HG03378 (cell line): ENCODE measurements around the gene MUC13.

Experiments
- ATAC-seq: cut with Tn5 transposase; IDR thresholded peaks from one replicate; pipeline ENCODE4 v1.9.1; 2021; ENCODE audit warnings: mild to moderate bottlenecking, moderate library complexity; ENCODE audit not compliant: unreplicated experiment

Gene MUC13

DNA sequence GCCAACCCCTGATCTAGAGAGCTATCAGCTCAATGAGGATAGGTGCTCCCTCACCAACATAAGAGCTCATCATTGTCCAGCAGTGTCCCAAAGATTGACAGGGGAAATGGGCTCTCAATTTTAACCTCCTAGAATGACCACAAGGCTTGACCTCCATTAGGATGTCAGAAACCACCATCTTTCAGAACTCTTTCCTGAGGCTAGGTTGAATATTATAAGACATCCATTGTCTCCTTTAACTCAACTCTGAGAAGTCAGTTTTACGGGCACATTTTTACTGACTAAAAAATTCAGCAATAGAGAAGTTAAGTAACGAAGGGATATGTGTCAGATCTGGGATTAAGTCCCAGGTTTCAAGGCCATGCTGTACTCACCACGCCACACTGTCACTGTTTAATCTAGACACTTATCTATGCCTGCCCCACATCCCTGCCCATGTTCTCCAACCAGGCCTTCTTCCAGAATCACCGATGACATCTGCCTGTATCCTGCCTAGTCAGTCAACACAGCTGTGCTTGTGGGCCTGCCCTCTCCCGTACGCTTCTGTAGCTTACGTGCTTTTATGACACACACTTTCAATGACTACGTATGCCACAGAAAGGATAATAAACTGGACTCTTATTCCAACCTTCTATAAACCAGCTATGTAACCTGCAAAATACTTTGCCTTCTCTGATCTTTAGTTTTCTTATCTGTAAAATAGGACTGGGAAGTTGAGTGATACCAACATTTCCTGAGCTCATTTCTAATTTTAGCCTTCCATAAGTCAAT lies 17.1 kb upstream of the MUC13 start:
- no peak for ATAC-seq

GRCh38 chr3:124950026-124950425 lies 15.5 kb upstream of the MUC13 start:
- ATAC-seq, result no peak

DNA sequence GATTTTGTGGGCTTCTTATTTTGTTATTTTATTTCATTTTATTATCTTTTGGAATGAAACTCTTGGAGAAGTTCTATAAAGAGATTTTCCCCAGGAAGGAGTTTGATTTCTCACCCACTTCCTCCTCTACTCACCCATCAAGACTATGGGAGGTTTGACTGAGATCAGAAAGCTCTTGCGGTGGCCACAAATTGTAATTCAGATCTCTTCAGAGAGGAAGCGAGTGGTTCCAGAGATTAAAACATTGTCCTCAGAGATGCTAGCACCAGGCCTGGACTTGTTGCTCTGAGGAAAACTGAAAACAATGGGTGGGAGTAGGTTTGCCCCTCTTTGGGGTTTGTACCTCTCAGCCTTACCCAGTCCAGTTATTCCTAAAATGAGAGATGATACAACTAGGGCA lies 8.1 kb upstream of the MUC13 start:
- ATAC-seq, result no peak

- ATAC-seq, result no peak
Observed at GRCh38 chr3:124941771-124942170, 7.2 kb upstream of the MUC13 start.

GRCh38 chr3:124939661-124940060 lies 5.1 kb upstream of the MUC13 start:
- ATAC-seq, result no peak

GRCh38 chr3:124938896-124939295 lies 4.3 kb upstream of the MUC13 start:
- no peak for ATAC-seq

- ATAC-seq, result no peak
Observed at GRCh38 chr3:124937049-124937448, 2.5 kb upstream of the MUC13 start.

DNA sequence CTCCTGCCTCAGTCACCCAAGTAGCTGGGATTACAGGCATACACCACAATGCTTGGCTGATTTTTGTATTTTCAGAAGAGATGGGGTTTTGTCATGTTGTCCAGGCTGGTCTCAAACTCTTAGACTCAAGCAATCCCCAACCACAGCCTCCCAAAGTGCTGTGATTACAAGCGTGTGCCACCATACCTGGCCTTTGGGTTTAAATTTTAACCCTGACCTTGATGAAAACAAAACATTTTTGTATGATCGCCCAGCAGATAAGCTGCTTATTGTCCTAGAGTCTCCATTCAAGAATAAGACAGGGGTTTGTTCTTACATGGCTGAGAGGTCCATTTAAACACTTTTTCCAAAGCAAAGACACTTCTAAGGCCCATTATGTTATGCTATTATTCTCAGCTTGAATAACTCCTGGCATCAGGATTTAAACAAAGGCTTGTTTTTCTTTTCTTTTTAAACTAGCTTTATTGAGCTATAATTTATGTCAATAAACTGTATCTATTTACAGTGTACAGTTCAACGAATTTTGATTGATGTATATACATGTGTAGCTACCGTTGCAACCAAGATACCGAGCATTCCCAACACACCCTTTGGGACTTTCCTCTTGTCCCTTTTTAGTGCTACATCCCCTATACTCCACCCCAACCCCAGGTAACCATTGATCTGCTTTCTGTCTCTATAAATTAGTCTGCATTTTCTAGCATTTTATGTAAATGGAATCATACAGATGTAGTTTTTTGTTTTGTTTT lies 1.4 kb upstream of the MUC13 start:
- no peak for ATAC-seq

DNA sequence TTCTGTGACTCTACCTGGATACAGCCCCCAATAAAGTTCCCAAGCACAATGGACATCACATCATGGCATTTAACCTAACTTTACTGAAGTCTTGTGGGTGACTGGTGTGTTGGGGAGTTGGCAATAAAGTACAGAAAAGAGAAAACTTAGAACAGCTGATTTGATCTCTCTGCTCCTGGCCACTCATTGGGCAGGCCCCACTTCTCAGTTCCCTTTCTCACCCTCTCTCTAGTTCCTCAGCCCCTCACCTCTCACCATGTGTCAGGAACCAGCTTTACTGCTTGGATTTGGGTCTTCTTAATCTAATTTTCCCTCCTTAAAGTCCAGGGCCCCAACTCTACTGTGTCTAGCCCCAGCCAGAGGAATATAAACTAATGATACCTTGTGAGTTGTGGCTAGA lies 713 bp upstream of the MUC13 start:
- no peak for ATAC-seq

DNA sequence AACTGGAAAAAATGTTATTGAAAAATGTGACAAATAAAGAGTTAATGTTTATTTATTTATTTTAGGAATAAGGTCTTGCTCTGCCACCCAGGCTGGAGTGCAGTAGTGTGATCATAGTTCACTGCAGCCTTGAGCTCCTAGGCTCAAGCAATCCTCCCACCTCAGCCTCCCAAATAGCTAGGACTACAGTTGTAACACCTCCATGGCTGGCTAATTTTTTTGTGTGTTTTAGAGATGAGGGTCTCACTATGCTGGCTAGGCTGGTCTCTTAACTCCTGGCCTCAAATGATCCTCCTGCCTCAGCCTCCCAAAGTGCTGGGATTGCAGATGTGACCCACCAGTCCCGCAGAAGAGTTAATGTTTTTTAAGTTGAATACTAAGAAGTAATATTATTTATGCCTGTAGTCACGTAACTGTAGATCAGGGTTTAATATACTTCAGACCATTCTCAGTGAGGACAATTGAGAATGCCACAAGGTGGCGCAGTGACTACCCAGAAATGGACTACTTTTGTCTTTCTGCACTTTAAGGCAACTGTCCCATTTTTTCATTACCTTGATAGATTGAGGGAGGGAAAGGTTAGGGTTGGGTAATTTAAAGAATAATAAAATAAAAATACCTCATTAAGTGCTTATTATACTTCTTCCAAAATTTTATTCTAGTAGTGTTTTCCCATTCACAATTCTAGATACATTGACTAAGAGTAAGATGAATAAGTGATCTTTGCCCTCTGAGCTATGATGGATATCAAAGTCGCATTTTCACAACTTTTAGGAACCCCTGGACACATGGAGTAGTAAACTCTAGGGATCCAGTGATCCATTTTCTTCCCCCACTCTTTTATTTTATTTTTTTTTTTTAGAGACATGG lies 6.0 kb downstream of the MUC13 start:
- ATAC-seq, result no peak

GRCh38 chr3:124927574-124928045 lies 6.9 kb downstream of the MUC13 start:
- no peak for ATAC-seq

DNA sequence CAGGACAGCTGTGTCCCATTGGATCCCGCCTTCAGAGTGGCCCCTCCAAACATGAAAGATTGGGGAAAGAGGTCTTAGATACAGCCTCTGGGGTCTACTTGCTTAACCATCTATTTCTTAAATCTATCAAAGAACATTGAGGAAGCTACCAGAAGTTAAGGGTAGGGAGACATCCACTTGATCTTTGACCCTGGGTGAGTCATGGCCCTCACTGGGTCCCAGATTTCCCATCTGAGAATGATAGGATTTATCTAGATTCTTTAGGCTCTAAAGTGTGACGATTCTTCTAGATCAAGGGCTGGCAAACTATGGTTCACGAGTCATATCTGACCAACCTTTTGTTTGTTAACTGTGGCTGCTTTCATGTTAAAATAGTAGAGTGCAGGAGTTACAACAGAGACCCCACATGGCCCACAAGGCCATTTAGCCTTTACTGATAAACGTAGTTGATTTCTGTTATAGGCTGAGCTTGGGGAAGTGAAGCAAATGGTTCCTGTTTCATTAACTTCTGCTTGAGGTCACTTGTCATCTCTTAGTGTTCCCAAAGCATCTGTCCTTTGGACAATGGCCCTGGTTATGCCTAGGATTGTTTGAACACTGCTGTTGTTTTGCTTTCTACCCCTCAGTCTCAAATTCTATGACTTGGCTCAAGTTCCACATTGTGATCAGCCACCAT lies 8.0 kb downstream of the MUC13 start:
- ATAC-seq, result no peak

DNA sequence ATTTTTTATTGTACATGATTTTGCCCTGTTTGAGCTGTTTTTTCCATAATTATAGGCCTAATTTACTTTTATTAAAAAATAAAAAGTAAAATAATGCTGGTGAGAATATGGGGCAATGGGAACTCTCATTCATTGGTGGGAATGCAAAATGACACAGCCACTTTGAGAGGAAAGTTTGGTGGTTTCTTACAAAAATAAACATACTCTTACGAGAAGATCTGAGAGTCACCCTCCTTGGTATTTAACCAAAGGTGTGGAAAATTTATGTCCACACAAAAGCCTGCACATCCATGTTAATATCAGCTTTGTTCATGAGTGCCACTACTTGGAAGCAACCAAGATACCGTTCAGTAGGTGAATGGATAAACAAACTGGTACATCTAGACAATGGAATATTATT lies 9.8 kb downstream of the MUC13 start:
- ATAC-seq, result no peak

- no peak for ATAC-seq
Observed at GRCh38 chr3:124923833-124924232, 10.7 kb downstream of the MUC13 start.

DNA sequence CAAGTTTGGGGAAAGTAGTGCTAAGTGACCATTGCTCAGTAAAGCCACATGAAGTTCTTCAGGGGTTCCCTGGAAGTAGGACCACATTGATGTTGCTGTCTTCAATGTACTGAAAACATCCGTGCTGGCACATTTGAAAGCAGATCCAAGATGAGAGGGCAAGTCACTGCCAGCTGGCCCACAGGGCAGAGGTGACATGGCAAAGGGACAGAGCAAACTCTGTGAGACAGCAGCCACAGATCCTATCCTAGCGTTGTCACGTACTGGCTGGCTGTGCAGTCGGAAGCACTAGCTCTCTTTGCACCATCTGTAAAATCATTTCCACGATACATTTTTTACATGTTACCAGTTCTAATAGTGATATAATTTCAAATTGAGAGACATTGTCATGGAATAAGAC lies 13.8 kb downstream of the MUC13 start:
- ATAC-seq, result no peak

DNA sequence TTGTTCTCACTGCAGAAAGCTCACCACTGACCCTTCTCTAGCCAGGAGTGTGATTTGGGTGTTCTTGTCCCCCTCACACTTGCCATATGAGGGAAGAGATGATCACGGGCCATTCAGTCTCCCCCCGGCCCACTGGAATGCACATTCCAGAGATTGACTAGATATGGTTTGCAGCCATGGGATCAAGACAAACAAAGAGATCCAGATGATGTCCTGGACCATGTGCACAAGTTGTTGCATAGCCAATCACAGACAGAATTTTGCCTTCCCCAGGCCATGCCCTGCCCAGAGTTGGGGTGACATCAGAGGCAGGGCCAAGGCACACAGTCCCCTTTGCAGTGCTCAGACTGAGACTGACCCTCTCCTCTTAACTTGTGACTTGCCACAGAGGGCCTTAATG lies 14.8 kb downstream of the MUC13 start:
- no peak for ATAC-seq

DNA sequence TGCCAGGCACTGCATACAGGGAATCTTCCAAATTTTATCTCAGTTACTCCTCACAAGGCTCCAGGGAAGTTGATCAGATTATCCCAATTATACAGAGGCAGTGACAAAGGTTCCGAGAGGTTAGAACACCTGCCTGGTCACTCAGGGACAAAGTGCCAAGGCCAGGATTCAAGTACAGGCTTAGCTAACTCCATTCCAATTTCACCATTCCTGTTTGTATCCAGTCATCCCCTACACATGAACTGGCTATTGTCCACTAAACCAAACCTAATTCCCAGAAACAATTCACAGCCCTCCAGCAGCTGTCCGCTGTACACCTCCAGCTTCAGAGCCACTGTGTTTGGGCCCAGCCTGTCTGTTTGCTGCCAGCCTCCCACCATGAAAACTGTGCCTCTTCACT lies 16.0 kb downstream of the MUC13 start:
- ATAC-seq, result no peak

GRCh38 chr3:124916837-124917409 lies 17.6 kb downstream of the MUC13 start:
- no peak for ATAC-seq

GRCh38 chr3:124915254-124915653 lies 19.3 kb downstream of the MUC13 start:
- ATAC-seq, result no peak

- ATAC-seq, result no peak
Observed at GRCh38 chr3:124907957-124908356, 26.6 kb downstream of the MUC13 start.
